Suprapubic skin (tissue), 4 donors: Measurements from ENCODE around the gene MEI1. TPM values are rescaled to one million over a fixed set of nuclear protein-coding genes. Genes with fewer than 3 reads are reported as not detected.
"Not testable (repeated sequence)": the region's sequence is repeated elsewhere in the genome, so short reads cannot be mapped to it uniquely, and the experiment has no call there.

Source experiments
- DNase-seq, 2 donors: peaks; one replicate each; pipeline ENCODE4 v3.0.0-alpha.2; 2019; ENCODE audit warnings: low spot score in 2 of 2
- H3K27ac ChIP-seq: fragments of 200-600 bp; sonication (generic); one replicate; pipeline ENCODE4 v1.5.1; 2019
- H3K27me3 ChIP-seq: fragments of 200-600 bp; sonication (generic); one replicate; pipeline ENCODE4 v1.5.1; 2019
- H3K36me3 ChIP-seq: fragments of 200-600 bp; sonication (generic); one replicate; pipeline ENCODE4 v1.5.1; 2019
- H3K4me1 ChIP-seq: fragments of 200-600 bp; sonication (generic); one replicate; pipeline ENCODE4 v1.5.1; 2019
- H3K4me3 ChIP-seq: fragments of 200-600 bp; sonication (generic); one replicate; pipeline ENCODE4 v1.5.1; 2019; ENCODE audit warnings: mild to moderate bottlenecking
- H3K9me3 ChIP-seq: fragments of 200-600 bp; sonication (generic); one replicate; pipeline ENCODE4 v1.5.1; 2019
- EP300 ChIP-seq: sonication (generic); formaldehyde crosslinking; IDR thresholded peaks from one replicate; pipeline ENCODE4 v1.6.1; 2017; ENCODE audit warnings: antibody characterized with exemption
- POLR2A ChIP-seq, 2 donors: fragments of 450-650 bp; IDR thresholded peaks; one replicate each; pipeline ENCODE4 v1.6.1; 2017; ENCODE audit warnings: antibody characterized with exemption in 2 of 2, mild to moderate bottlenecking in 2 of 2, moderate library complexity in 2 of 2
- POLR2AphosphoS5 ChIP-seq, 3 donors: sonication (generic); formaldehyde crosslinking; IDR thresholded peaks; one replicate each; pipeline ENCODE4 v1.6.1; 2017; ENCODE audit warnings: antibody characterized with exemption in 3 of 3
- WGBS: methylation state at CpG from one replicate; pipeline ENCODE4 v1.1.5; 2018; 5-methylcytosine and 5-hydroxymethylcytosine counted together
- total RNA-seq, 4 donors: library from RNA; depleted of rRNA; stranded (reverse); fragments of >200 nt; gene quantifications; one replicate each; pipeline ENCODE4 v1.1.0, GENCODE V29; 2016
- TF ChIP-seq, protein P1 (sequence below), 2 donors: fragments of 200-600 bp in 1 of 2; fragments of 450-650 bp in 1 of 2; sonication (generic) in 1 of 2; IDR thresholded peaks; one replicate each; pipeline ENCODE4 v1.5.1; 2016 to 2019; ENCODE audit warnings: antibody characterized with exemption in 2 of 2, mild to moderate bottlenecking in 1 of 2, moderate library complexity in 1 of 2

MEI1 gene
- total RNA-seq, 4 donors from 2014 or later = 0.72 to 5.0 TPM; not detected in 2

DNA sequence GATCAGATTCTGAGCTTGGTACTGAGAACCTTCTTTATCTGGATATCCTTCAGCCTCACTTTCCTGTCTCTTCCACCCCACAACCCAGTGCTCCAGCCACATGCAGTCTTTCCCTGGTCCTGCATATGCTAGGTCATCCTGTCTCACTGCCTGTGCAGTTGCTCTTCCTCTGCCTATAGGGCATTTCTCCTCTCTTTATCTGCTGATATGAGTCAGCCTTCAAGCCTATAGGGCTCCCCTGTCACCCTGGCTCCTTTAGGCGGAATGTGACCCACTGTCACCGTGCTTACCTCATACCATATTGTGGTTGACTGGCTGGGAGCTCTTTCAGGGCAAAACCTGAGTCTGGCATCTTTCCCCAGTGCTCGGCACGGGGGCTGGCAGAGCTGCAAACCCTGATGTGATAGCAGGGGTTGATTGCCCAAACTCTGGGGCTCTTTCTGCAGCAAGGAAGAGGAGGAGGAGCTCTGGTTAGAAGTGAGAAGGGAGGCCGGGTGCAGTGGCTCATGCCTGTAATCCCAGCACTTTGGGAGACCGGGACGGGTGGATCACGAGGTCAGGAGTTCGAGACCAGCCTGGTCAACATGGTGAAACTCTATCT lies 26.3 kb downstream of the MEI1 start:
- TF ChIP-seq EP300 = no peak
- no peak for TF ChIP-seq POLR2AphosphoS5 (IDR thresholded peaks at IDR 0.05)
- TF ChIP-seq, protein P1, sequence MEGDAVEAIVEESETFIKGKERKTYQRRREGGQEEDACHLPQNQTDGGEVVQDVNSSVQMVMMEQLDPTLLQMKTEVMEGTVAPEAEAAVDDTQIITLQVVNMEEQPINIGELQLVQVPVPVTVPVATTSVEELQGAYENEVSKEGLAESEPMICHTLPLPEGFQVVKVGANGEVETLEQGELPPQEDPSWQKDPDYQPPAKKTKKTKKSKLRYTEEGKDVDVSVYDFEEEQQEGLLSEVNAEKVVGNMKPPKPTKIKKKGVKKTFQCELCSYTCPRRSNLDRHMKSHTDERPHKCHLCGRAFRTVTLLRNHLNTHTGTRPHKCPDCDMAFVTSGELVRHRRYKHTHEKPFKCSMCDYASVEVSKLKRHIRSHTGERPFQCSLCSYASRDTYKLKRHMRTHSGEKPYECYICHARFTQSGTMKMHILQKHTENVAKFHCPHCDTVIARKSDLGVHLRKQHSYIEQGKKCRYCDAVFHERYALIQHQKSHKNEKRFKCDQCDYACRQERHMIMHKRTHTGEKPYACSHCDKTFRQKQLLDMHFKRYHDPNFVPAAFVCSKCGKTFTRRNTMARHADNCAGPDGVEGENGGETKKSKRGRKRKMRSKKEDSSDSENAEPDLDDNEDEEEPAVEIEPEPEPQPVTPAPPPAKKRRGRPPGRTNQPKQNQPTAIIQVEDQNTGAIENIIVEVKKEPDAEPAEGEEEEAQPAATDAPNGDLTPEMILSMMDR (IDR thresholded peaks at IDR 0.05) = no peak
- no peak for TF ChIP-seq POLR2A (IDR thresholded peaks at IDR 0.05)
- no peak overlapping the region for H3K27ac ChIP-seq
- no peak for DNase-seq
- H3K4me3 ChIP-seq = no peak overlapping the region
- H3K4me1 ChIP-seq = no peaks in the 10 kb centered on the region
- no peaks in the 10 kb centered on the region for H3K27me3 ChIP-seq
- no peaks in the 10 kb centered on the region for H3K9me3 ChIP-seq
- WGBS = 90% methylated on average over 7 of the region's 9 CpGs
- H3K36me3 ChIP-seq = no peaks in the 10 kb centered on the region

DNA sequence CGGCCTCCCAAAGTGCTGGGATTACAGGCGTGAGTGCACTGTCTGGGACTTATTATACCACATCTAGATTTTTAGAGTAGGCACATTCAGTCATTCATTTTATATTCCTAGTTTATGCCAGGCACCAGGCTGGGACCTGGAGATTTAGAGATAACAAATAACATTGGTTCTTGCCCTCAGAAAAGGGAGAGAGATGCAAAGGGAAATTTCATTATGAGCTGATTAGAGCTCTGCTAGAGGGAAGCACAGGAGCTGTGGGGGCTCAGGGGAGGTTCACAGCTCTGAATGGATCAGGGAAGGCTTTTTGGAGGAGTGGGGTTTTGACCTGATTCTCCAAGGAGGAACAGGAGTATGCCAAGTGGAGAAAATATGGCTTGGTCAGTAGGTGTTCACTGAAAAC lies 32.3 kb downstream of the MEI1 start:
- no peak for DNase-seq
- WGBS = 83% methylated on average over 2 of the region's 2 CpGs
- TF ChIP-seq, protein P1 (IDR thresholded peaks at IDR 0.05) = no peak
- TF ChIP-seq POLR2AphosphoS5 (IDR thresholded peaks at IDR 0.05) (no peak), POLR2A (IDR thresholded peaks at IDR 0.05) (no peak), EP300 (no peak)

DNA sequence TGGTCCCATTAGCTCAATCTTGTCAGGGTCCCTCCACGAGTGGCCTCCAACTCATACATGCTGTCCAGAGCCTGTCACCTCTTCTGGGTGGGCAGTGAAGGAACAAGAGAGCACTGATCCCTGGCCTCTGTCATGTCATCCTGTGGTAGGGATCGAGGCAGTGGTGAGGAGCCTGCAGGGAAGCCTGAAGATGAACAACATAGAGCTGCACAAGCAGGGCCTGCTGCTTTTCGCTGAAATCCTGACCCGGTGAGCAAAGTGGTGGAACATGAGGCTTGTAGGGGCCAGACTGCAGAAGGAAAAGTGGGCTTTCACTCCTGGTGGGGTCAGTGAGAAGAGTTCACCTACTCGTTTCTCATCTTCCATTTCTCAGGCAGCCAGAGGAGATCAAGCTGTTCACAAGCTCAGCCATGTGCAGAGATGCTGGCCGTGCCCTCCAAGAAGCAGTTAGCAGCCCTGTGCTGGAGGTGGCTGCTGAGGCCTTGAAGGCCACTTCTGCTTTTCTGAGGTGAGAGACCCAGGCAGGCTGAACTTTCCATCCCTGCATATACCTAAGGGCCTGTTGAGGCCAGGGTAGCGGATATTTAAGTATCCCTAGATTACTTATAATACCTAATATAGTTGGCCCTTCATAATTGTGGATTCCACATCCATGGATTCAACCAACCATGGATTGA lies 32.9 kb downstream of the MEI1 start:
- DNase-seq = peak in 1 of 2 donors; percentile 34
- H3K4me1 ChIP-seq = no peaks in the 10 kb centered on the region
- TF ChIP-seq POLR2AphosphoS5 (IDR thresholded peaks at IDR 0.05) (no peak), EP300 (no peak), POLR2A (IDR thresholded peaks at IDR 0.05) (no peak)
- TF ChIP-seq, protein P1 (IDR thresholded peaks at IDR 0.05) = no peak
- WGBS = 94% methylated on average over 7 of the region's 7 CpGs
- H3K9me3 ChIP-seq = no peaks in the 10 kb centered on the region
- H3K4me3 ChIP-seq = no peak overlapping the region
- H3K27ac ChIP-seq = no peak overlapping the region
- H3K27me3 ChIP-seq = no peaks in the 10 kb centered on the region
- no peaks in the 10 kb centered on the region for H3K36me3 ChIP-seq

More for the DNA sequence above, 32.3 kb downstream of the MEI1 start:
- H3K27me3 ChIP-seq = no peaks in the 10 kb centered on the region
- H3K4me1 ChIP-seq = no peaks in the 10 kb centered on the region
- no peak overlapping the region for H3K27ac ChIP-seq
- no peak overlapping the region for H3K4me3 ChIP-seq
- H3K36me3 ChIP-seq = no peaks in the 10 kb centered on the region
- no peaks in the 10 kb centered on the region for H3K9me3 ChIP-seq

DNA sequence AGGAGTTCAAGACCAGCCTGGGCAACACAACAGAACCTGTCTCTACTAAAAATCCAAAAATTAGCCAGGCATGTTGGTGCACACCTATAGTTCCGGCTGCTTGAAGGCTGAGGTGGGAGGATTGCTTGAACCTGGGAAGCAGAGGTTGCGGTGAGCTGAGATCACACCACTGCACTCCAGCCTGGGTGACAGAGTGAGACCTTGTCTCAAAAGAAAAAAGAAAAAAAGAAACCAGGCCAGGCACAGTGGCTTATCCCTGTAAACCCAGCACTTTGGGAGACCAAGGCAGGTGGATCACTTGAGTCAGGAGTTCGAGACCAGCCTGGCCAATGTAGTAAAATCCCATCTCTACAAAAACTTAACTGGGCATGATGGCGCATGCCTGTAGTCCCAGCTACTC lies 33.9 kb downstream of the MEI1 start:
- WGBS = 95% methylated on average over 4 of the region's 4 CpGs
- not testable (repeated sequence) for H3K36me3 ChIP-seq, H3K4me3 ChIP-seq, H3K27me3 ChIP-seq, H3K27ac ChIP-seq, H3K9me3 ChIP-seq, H3K4me1 ChIP-seq
- peak in 1 of 2 donors; percentile 10 for DNase-seq

DNA sequence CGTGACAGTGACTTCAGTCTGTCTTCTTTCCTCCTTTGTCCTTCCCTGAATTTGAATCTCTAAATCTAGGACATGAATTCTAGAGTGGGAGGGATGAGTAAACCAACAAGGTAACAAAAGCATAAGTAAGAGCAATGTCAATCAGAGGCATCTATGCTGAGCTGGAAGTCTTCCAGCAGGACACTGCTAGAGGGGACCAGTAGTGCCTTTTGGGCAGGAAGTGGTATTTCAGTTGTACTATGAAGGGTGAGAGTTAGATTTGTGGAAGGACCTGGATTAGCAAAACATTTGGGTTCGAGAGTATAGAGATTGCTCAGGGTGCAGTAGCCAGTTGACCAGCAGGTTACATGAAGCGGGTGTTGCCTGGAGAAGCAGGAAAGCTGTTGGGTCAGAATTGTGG lies 40.3 kb downstream of the MEI1 start:
- no peaks in the 10 kb centered on the region for H3K4me1 ChIP-seq
- H3K27me3 ChIP-seq = no peaks in the 10 kb centered on the region
- no peak overlapping the region for H3K4me3 ChIP-seq
- no peak for DNase-seq
- TF ChIP-seq, protein P1 (IDR thresholded peaks at IDR 0.05) = no peak
- TF ChIP-seq EP300 (no peak), POLR2A (IDR thresholded peaks at IDR 0.05) (no peak), POLR2AphosphoS5 (IDR thresholded peaks at IDR 0.05) (no peak)
- H3K27ac ChIP-seq = no peak overlapping the region
- H3K36me3 ChIP-seq = no peaks in the 10 kb centered on the region
- no peaks in the 10 kb centered on the region for H3K9me3 ChIP-seq
- 94% methylated on average over 3 of the region's 3 CpGs for WGBS
